PC-3 (cell line): Measurements from ENCODE around the gene ZBTB7C. TPM values are rescaled to one million over a fixed set of nuclear protein-coding genes. Genes with fewer than 3 reads are reported as not detected.

ENCODE experiments used
- ATAC-seq: fragments of 200-7000 bp; cut with Tn5 transposase; 2 replicates; pipeline ENCODE4 v1.9.1; 2020; ENCODE audit warnings: mild to moderate bottlenecking, moderate library complexity
- BruUV-seq: library from RNA; stranded (reverse); fragments of 400-500 nt; replicated peaks from 2 replicates; lab custom pipeline; 2021; lab: Mats Ljungman, UMichigan
- CTCF ChIA-PET: fragments of 300-600 bp; sonication (Branson Sonifier 250); formaldehyde crosslinking; loops from one replicate; lab custom pipeline; 2022; ENCODE audit warnings: antibody characterized with exemption; lab: Charles Lee
- POLR2A ChIA-PET: fragments of 300-600 bp; sonication (Branson Sonifier 250); formaldehyde crosslinking; loops from one replicate; lab custom pipeline; 2022; ENCODE audit warnings: antibody characterized with exemption; ENCODE audit not compliant: unreplicated experiment; lab: Charles Lee
- DNase-seq: peaks from one replicate; pipeline ENCODE4 v3.0.0-alpha.2; 2015
- H2AFZ ChIP-seq: fragments of 300-600 bp; sonication (generic); 2 replicates; pipeline ENCODE4 v1.6.0; 2016; ENCODE audit warnings: antibody characterized with exemption, low read length
- H3F3A ChIP-seq: fragments of 300-600 bp; sonication (generic); one replicate; pipeline ENCODE4 v1.6.0; 2017; ENCODE audit warnings: antibody characterized with exemption, low read length, control low read depth, mild to moderate bottlenecking; ENCODE audit not compliant: unreplicated experiment
- H3K27ac ChIP-seq: fragments of 300-600 bp; sonication (generic); 2 replicates; pipeline ENCODE4 v1.5.1; 2016; ENCODE audit warnings: mild to moderate bottlenecking, low read length
- H3K27me3 ChIP-seq: fragments of 300-600 bp; sonication (generic); 2 replicates; pipeline ENCODE4 v1.6.1; 2016; ENCODE audit warnings: low read length, mixed read lengths
- H3K36me3 ChIP-seq: fragments of 300-600 bp; sonication (generic); 2 replicates; pipeline ENCODE4 v1.6.1; 2016; ENCODE audit warnings: low read depth, mixed run types, low read length, mixed read lengths
- H3K4me1 ChIP-seq: fragments of 300-600 bp; sonication (generic); 2 replicates; pipeline ENCODE4 v1.5.1; 2016; ENCODE audit warnings: low read length; ENCODE audit not compliant: insufficient read depth
- H3K4me2 ChIP-seq: fragments of 300-600 bp; sonication (generic); 2 replicates; pipeline ENCODE4 v1.6.0; 2016; ENCODE audit warnings: low read length
- H3K4me3 ChIP-seq: fragments of 300-600 bp; sonication (generic); 2 replicates; pipeline ENCODE4 v1.5.1; 2016; ENCODE audit warnings: mild to moderate bottlenecking, low read length, mixed read lengths
- H3K79me2 ChIP-seq: fragments of 300-600 bp; sonication (generic); 2 replicates; pipeline ENCODE4 v1.6.1; 2017; ENCODE audit warnings: low read length, mixed read lengths
- H3K9ac ChIP-seq: fragments of 300-600 bp; sonication (generic); 2 replicates; pipeline ENCODE4 v1.6.0; 2016; ENCODE audit warnings: mild to moderate bottlenecking, low read length
- H3K9me2 ChIP-seq: fragments of 300-600 bp; sonication (generic); replicated peaks from 2 replicates; pipeline ENCODE4 v1.6.1; 2016; ENCODE audit warnings: mixed run types, low read length, mixed read lengths
- H3K9me3 ChIP-seq: fragments of 300-600 bp; sonication (generic); 2 replicates; pipeline ENCODE4 v1.6.1; 2016; ENCODE audit warnings: low read length, mixed read lengths
- H4K20me1 ChIP-seq: fragments of 300-600 bp; sonication (generic); 2 replicates; pipeline ENCODE4 v1.6.1; 2016; ENCODE audit warnings: low read length, mixed read lengths
- EZH2 ChIP-seq: fragments of 300-600 bp; sonication (generic); IDR thresholded peaks from one replicate; pipeline ENCODE4 v1.6.1; 2017; ENCODE audit warnings: antibody characterized with exemption, mild to moderate bottlenecking, low read length; ENCODE audit not compliant: unreplicated experiment
- EZH2phosphoT487 ChIP-seq: fragments of 300-600 bp; sonication (generic); IDR thresholded peaks from 2 replicates; pipeline ENCODE4 v1.6.1; 2018; ENCODE audit warnings: mild to moderate bottlenecking, antibody characterized with exemption, low read length, borderline replicate concordance
- intact Hi-C: fragments of 100-400 bp; cut with micrococcal nuclease; formaldehyde crosslinking; loops from 2 replicates; pipeline ENCODE4 v1.9.0; 2023
- total RNA-seq: library from RNA; depleted of rRNA; stranded (reverse); fragments of >200 nt; gene quantifications from 2 replicates; pipeline ENCODE4 v1.2.3, GENCODE V29; 2014
- TF ChIP-seq, protein P1 (sequence below): fragments of 300-600 bp; sonication (generic); conservative IDR thresholded peaks from 2 replicates; pipeline ENCODE4 v1.5.1; 2017; ENCODE audit warnings: antibody characterized with exemption, low read depth, mild to moderate bottlenecking, low read length

The ZBTB7C gene
- total RNA-seq, 1 experiment from 2014 or later, result 1.3 TPM

DNA sequence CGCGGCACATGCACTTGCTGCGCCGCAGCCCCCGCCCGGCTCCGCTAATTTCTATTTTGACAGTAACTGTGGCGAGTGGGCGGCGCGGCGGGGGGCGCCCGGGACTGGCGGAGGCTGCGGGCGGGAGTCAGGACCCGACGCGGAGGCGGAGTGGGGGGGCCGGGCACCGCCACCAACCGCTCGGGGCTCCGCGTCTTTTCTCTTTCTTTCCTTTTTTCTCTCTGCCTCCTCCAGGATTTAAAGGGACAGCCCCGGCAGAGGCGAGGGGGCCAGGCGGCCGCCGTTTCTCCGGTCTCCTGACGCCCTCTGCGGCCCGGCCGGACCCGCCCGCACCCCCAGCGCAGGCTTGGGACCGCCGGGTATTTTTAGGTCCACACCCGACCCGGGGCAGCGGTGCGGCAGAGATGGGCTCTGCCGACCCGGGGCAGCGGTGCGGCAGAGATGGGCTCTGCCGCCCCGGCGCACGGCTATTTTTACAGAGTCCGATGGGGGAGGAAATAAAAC lies 460 bp upstream of the ZBTB7C start:
- intact Hi-C loops, result no loop called here
- H3K4me1 ChIP-seq, result 0 out of 2 replicates have a peak, but pooled peaks cover 7% of the 10 kb centered on the region
- peaks cover 15% of the 10 kb centered on the region for H3K27me3 ChIP-seq
- ChIA-PET CTCF (no interaction called here), POLR2A (no interaction called here)
- no peak for DNase-seq
- no peaks in the 10 kb centered on the region for H3K9me3 ChIP-seq
- no peak overlapping the region for H3K9ac ChIP-seq
- no peaks in the 10 kb centered on the region for H3F3A ChIP-seq
- H3K4me2 ChIP-seq, result peak overlapping the region; percentile 84
- no peak for TF ChIP-seq EZH2phosphoT487
- TF ChIP-seq, protein P1, sequence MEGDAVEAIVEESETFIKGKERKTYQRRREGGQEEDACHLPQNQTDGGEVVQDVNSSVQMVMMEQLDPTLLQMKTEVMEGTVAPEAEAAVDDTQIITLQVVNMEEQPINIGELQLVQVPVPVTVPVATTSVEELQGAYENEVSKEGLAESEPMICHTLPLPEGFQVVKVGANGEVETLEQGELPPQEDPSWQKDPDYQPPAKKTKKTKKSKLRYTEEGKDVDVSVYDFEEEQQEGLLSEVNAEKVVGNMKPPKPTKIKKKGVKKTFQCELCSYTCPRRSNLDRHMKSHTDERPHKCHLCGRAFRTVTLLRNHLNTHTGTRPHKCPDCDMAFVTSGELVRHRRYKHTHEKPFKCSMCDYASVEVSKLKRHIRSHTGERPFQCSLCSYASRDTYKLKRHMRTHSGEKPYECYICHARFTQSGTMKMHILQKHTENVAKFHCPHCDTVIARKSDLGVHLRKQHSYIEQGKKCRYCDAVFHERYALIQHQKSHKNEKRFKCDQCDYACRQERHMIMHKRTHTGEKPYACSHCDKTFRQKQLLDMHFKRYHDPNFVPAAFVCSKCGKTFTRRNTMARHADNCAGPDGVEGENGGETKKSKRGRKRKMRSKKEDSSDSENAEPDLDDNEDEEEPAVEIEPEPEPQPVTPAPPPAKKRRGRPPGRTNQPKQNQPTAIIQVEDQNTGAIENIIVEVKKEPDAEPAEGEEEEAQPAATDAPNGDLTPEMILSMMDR, result no peak
- TF ChIP-seq EZH2, result no peak
- H2AFZ ChIP-seq, result peak overlapping the region; percentile 76
- no peaks in the 10 kb centered on the region for H3K9me2 ChIP-seq
- no peaks in the 10 kb centered on the region for H3K79me2 ChIP-seq
- H3K4me3 ChIP-seq, result peak overlapping the region; percentile 67
- BruUV-seq, result no TSS peak
- no peaks in the 10 kb centered on the region for H3K36me3 ChIP-seq
- H4K20me1 ChIP-seq, result no peaks in the 10 kb centered on the region
- ATAC-seq, result peak; percentile 20
- H3K27ac ChIP-seq, result no peak overlapping the region

DNA sequence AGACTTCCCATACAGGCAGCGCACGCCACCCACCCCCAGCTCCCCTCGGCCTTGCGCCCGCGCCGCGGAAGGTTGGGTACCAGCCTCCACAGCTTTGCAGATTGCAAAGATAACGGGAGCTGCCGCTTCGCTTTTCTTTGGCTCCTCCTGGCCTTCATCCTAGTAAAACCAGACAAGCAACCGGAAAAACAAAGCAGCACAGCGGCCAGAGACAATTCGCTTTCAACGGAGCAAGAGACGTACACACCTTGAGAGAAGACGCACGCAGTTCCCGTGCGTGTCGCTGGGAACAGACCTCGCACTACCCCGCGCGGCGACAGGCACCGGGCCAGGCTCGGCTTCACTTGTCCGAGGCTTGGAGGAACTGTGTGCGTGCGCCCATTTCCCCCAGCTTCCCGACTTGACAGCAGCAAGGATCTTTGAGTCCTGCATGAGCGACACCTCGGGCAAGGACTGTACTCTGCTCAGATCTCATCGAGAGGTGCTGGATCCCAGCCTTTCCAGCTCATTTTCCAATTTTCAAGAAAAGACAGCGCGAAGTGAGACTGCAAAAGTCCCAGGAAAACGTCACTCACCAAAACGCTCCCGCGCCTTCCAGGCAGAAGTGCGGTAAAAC lies 964 bp downstream of the ZBTB7C start:
- no peak overlapping the region for H3K9ac ChIP-seq

More for the DNA sequence above, 964 bp downstream of the ZBTB7C start:
- intact Hi-C loops, result no loop called here
- H3K27ac ChIP-seq, result no peak overlapping the region
- H3K4me1 ChIP-seq, result 0 out of 2 replicates have a peak, but pooled peaks cover 8% of the 10 kb centered on the region
- no peaks in the 10 kb centered on the region for H3K9me2 ChIP-seq
- H3F3A ChIP-seq, result no peaks in the 10 kb centered on the region
- TF ChIP-seq, protein P1, result no peak
- TF ChIP-seq EZH2phosphoT487, result peak; percentile 42; the same call in 1 of the 2 replicates
- no peak for TF ChIP-seq EZH2
- no TSS peak for BruUV-seq
- no peaks in the 10 kb centered on the region for H3K9me3 ChIP-seq
- POLR2A ChIA-PET, result no interaction called here
- CTCF ChIA-PET, result no interaction called here
- H2AFZ ChIP-seq, result no peak overlapping the region
- no peak for ATAC-seq
- peaks cover 15% of the 10 kb centered on the region for H3K27me3 ChIP-seq
- H3K79me2 ChIP-seq, result no peaks in the 10 kb centered on the region
- peak overlapping the region; percentile 57 for H3K4me2 ChIP-seq
- no peaks in the 10 kb centered on the region for H4K20me1 ChIP-seq
- H3K36me3 ChIP-seq, result no peaks in the 10 kb centered on the region
- peak overlapping the region; percentile 30; the same call in 1 of the 2 replicates for H3K4me3 ChIP-seq
- no peak for DNase-seq
